Smooth muscle cell (in vitro differentiated cells): ENCODE measurements around the gene ID2. TPM values are rescaled to one million over a fixed set of nuclear protein-coding genes. Genes with fewer than 3 reads are reported as not detected.

ENCODE experiments used
- DNase-seq: peaks from one replicate; lab custom pipeline; 2025; ENCODE audit not compliant: unreplicated experiment; lab: John Stamatoyannopoulos, UW
- H2AFZ ChIP-seq: fragments of 200-600 bp; sonication (generic); 2 replicates; pipeline ENCODE4 v1.6.0; 2016; ENCODE audit warnings: antibody characterized with exemption, low read depth, mild to moderate bottlenecking
- H3F3A ChIP-seq: fragments of 200-600 bp; sonication (generic); 2 replicates; pipeline ENCODE4 v1.6.0; 2017; ENCODE audit warnings: antibody characterized with exemption, low read depth
- H3K27ac ChIP-seq: fragments of 200-600 bp; sonication (generic); 2 replicates; pipeline ENCODE4 v1.5.1; 2016; ENCODE audit warnings: low read depth, mild to moderate bottlenecking
- H3K27me3 ChIP-seq: fragments of 200-600 bp; sonication (generic); 2 replicates; pipeline ENCODE4 v1.6.1; 2016; ENCODE audit warnings: low read depth, mild to moderate bottlenecking
- H3K36me3 ChIP-seq: fragments of 200-600 bp; sonication (generic); 2 replicates; pipeline ENCODE4 v1.5.1; 2016; ENCODE audit warnings: low read depth
- H3K4me1 ChIP-seq: fragments of 200-600 bp; sonication (generic); 2 replicates; pipeline ENCODE4 v1.5.1; 2016; ENCODE audit warnings: low read depth
- H3K4me2 ChIP-seq: fragments of 200-600 bp; sonication (generic); 2 replicates; pipeline ENCODE4 v1.6.0; 2016; ENCODE audit warnings: mild to moderate bottlenecking
- H3K4me3 ChIP-seq: fragments of 200-600 bp; sonication (generic); 2 replicates; pipeline ENCODE4 v1.5.1; 2016; ENCODE audit warnings: mild to moderate bottlenecking
- H3K79me2 ChIP-seq: fragments of 200-600 bp; sonication (generic); 2 replicates; pipeline ENCODE4 v1.6.0; 2016; ENCODE audit warnings: low read depth, mild to moderate bottlenecking
- H3K9ac ChIP-seq: fragments of 200-600 bp; sonication (generic); 2 replicates; pipeline ENCODE4 v1.6.0; 2016; ENCODE audit warnings: low read depth
- H3K9me3 ChIP-seq: fragments of 200-600 bp; sonication (generic); replicated peaks from 2 replicates; pipeline ENCODE4 v1.5.1; 2016; ENCODE audit warnings: low read depth
- H4K20me1 ChIP-seq: fragments of 200-600 bp; sonication (generic); 2 replicates; pipeline ENCODE4 v1.6.0; 2016; ENCODE audit warnings: low read depth
- CTCF ChIP-seq: fragments of 200-600 bp; sonication (generic); IDR thresholded peaks from 2 replicates; pipeline ENCODE4 v1.5.1; 2017; ENCODE audit warnings: borderline replicate concordance, mild to moderate bottlenecking, antibody characterized with exemption; ENCODE audit not compliant: insufficient read depth, poor library complexity, severe bottlenecking
- WGBS: methylation state at CpG from one replicate; pipeline ENCODE4 v1.1.7; 2016; ENCODE audit warnings: low lambda C conversion rate; 5-methylcytosine and 5-hydroxymethylcytosine counted together
- polyA plus RNA-seq: library from polyadenylated mRNA; unstranded; fragments of >200 nt; fragmentation: Nextera tagmentation; extraction: Ambion mirVana; gene quantifications from 2 replicates; pipeline ENCODE4 v1.2.1, GENCODE V29; 2016
- total RNA-seq: library from RNA; depleted of rRNA; stranded (reverse); fragments of >200 nt; gene quantifications from 2 replicates; pipeline ENCODE4 v1.2.3, GENCODE V29; 2014

ID2 gene
- total and polyA plus RNA-seq, 2 experiments from 2014 or later, result 83.9 to 218 TPM

- TF ChIP-seq CTCF, result no peak
- WGBS, result 98% methylated on average over 5 of the region's 5 CpGs
These were observed 15.3 kb upstream of the ID2 start for GRCh38 chr2:8666581-8666980.

DNA sequence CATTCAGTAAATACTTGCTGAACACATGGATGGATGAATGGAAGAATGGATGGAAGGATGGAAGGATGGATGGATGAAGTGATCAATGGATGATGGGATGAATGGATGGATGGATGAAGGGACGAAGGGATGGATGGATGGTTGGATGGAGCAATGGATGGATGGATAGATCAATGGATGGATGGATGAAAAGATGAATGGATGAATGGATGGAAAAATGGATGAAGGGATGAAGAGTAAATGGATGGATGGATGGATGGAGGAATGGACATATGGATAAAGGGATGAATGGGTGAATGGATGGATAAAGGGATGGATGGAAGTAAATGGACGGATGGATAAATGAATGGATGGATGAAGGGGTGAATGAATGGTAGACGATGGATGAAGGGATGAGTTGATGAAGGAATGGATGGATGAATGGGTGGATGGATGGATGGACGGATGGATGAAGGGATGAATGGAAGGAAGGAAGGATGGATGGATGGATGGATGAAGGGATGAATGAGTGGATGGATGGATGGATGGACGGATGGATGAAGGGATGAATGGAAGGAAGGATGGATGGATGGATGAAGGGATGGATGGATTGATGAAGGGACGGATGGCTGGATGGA lies 13.9 kb upstream of the ID2 start:
- no peak overlapping the region for H2AFZ ChIP-seq
- no peaks in the 10 kb centered on the region for H3K79me2 ChIP-seq
- no peak overlapping the region for H3K4me2 ChIP-seq
- H3K9me3 ChIP-seq, result no peaks in the 10 kb centered on the region
- no peak for TF ChIP-seq CTCF
- H3K27me3 ChIP-seq, result no peaks in the 10 kb centered on the region
- H3K27ac ChIP-seq, result no peak overlapping the region
- no peaks in the 10 kb centered on the region for H3K36me3 ChIP-seq
- H4K20me1 ChIP-seq, result no peaks in the 10 kb centered on the region
- H3K4me3 ChIP-seq, result no peak overlapping the region
- DNase-seq, result no peak
- H3K4me1 ChIP-seq, result no peaks in the 10 kb centered on the region
- no peak overlapping the region for H3K9ac ChIP-seq
- no peaks in the 10 kb centered on the region for H3F3A ChIP-seq
- WGBS, result 89% methylated on average over 6 of the region's 6 CpGs

More at GRCh38 chr2:8666581-8666980, 15.3 kb upstream of the ID2 start:
- Histone ChIP-seq H2AFZ (no peak overlapping the region), H3K4me2 (no peak overlapping the region), H3K27me3 (no peaks in the 10 kb centered on the region), H3K4me3 (no peak overlapping the region), H3K36me3 (no peaks in the 10 kb centered on the region), H3K9me3 (no peaks in the 10 kb centered on the region), H3K4me1 (peaks cover 9% of the 10 kb centered on the region), H3K79me2 (no peaks in the 10 kb centered on the region), H3K27ac (no peak overlapping the region), H4K20me1 (no peaks in the 10 kb centered on the region), H3F3A (no peaks in the 10 kb centered on the region), H3K9ac (no peak overlapping the region)
- DNase-seq, result no peak

- Histone ChIP-seq H3K36me3 (no peaks in the 10 kb centered on the region), H3K79me2 (no peaks in the 10 kb centered on the region), H3K4me2 (no peak overlapping the region), H2AFZ (no peak overlapping the region), H4K20me1 (no peaks in the 10 kb centered on the region), H3K9me3 (no peaks in the 10 kb centered on the region), H3K4me1 (no peaks in the 10 kb centered on the region), H3K27ac (no peak overlapping the region), H3K27me3 (no peaks in the 10 kb centered on the region), H3K9ac (no peak overlapping the region), H3F3A (no peaks in the 10 kb centered on the region), H3K4me3 (no peak overlapping the region)
- 88% methylated on average over 3 of the region's 3 CpGs for WGBS
- no peak for DNase-seq
- TF ChIP-seq CTCF, result no peak
These were observed 12.6 kb upstream of the ID2 start for GRCh38 chr2:8669157-8669817.

GRCh38 chr2:8670580-8670979 lies 11.3 kb upstream of the ID2 start:
- H3K27ac ChIP-seq, result no peak overlapping the region
- DNase-seq, result no peak
- no peaks in the 10 kb centered on the region for H3K36me3 ChIP-seq
- WGBS, result 97% methylated on average over 7 of the region's 7 CpGs
- H3K4me2 ChIP-seq, result no peak overlapping the region
- H3K27me3 ChIP-seq, result no peaks in the 10 kb centered on the region
- H3K79me2 ChIP-seq, result no peaks in the 10 kb centered on the region
- H3K9me3 ChIP-seq, result no peaks in the 10 kb centered on the region
- no peaks in the 10 kb centered on the region for H3K4me1 ChIP-seq
- no peak for TF ChIP-seq CTCF
- H2AFZ ChIP-seq, result no peak overlapping the region
- H3K4me3 ChIP-seq, result no peak overlapping the region
- H4K20me1 ChIP-seq, result no peaks in the 10 kb centered on the region
- no peak overlapping the region for H3K9ac ChIP-seq
- H3F3A ChIP-seq, result no peaks in the 10 kb centered on the region
